ENCODE measurements around the gene RETSAT. TPM values are rescaled to one million over a fixed set of nuclear protein-coding genes. Genes with fewer than 3 reads are reported as not detected.

Gene RETSAT
- total and polyA plus RNA-seq, 2 of the 13 experiments (the other 11 are each of a cell fraction or from before 2014, with no cell fraction given): 46.7 to 61.0 TPM

DNA sequence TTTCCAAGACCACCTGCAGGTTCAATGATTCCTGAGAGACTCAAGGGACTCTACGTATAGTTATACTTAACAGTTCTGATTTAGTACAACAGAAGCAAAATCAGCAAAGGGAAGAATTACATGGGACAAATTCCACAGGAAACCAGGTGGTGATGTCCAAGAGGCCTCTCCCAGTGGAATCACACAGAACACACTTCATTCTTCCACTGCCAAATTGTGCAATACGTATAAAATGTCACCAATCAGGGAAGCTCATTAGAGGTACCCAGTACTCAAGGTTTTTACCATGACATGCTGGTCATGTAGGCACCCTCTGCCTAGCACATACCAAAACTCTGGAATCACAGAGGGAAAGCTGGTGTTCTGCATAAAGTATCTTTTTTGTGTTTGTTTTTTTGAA lies 33.4 kb upstream of the RETSAT start:
- no peaks in the 10 kb centered on the region for H3K79me2 ChIP-seq (ENCODE audit: insufficient read depth, low read length)
- no peak overlapping the region for H3K4me3 ChIP-seq (replicated peaks in 1 of 3; ENCODE audit: insufficient read depth in 1 of 3, low read depth in 2 of 3, low read length in 3 of 3)
- ChIA-PET POLR2A (interaction anchor here (2.8 kb wide), 1 partner anchor 151 kb away, joined by 10 read pairs; the partner anchor contains the start of gene MAT2A), CTCF (ENCODE audit: low intra/inter-chr PET ratio, low total read pairs) (no interaction called here)
- intact Hi-C loops (cut with micrococcal nuclease; ENCODE audit: unreplicated experiment): no loop called here
- H2AFZ ChIP-seq (ENCODE audit: low read length): no peak overlapping the region
- H3K9me3 ChIP-seq (ENCODE audit: low read length): no peaks in the 10 kb centered on the region
- H3K4me1 ChIP-seq (ENCODE audit: insufficient read depth, low read length): no peaks in the 10 kb centered on the region
- in situ Hi-C loops (cut with HindIII; ENCODE audit: extremely low pct_ligation_motif_present, low pct_unique_long_range_greater_than_20kb): no loop called here
- no peak for FAIRE-seq
- ATAC-seq: no peak
- WGBS (ENCODE audit: low lambda C conversion rate): 96% methylated on average over 2 of the region's 2 CpGs
- no peaks in the 10 kb centered on the region for H3K27me3 ChIP-seq (ENCODE audit: control insufficient read depth in 1 of 2, insufficient read depth in 2 of 2, low read length in 2 of 2)
- no peak overlapping the region for H3K4me2 ChIP-seq (ENCODE audit: low read depth, low read length)
- H3K36me3 ChIP-seq (replicated peaks in 1 of 2; ENCODE audit: control insufficient read depth in 1 of 2, insufficient read depth in 2 of 2, low read length in 2 of 2): peaks cover 2 to 9% of the 10 kb centered on the region in 2 experiments; a peak in 2 of 5 replicates
- no peaks in the 10 kb centered on the region for H4K20me1 ChIP-seq (ENCODE audit: insufficient read depth, low read length)
- H3K9ac ChIP-seq (ENCODE audit: insufficient read depth, low read depth, low read length): no peak overlapping the region
- DNase-seq (ENCODE audit: low spot score): no peak
- H3K27ac ChIP-seq (ENCODE audit: extremely low read length, insufficient read depth, low read length): no peak overlapping the region
- no TSS peak for BruUV-seq (replicated peaks)
- TF ChIP-seq CEBPB (IDR thresholded peaks at IDR 0.05; ENCODE audit: borderline replicate concordance, low read depth, low read length): peak; percentile 72
- TF ChIP-seq ZKSCAN1 (IDR thresholded peaks at IDR 0.05; ENCODE audit: low read length): no peak

GRCh38 chr2:85385746-85386145 lies 31.4 kb upstream of the RETSAT start:
- intact Hi-C loops (cut with micrococcal nuclease; ENCODE audit: unreplicated experiment): no loop called here
- POLR2A ChIA-PET: interaction anchor here (2.2 kb wide), 1 partner anchor 210 kb away, joined by 5 read pairs; the partner anchor contains the start of gene RNF181
- peaks cover 0 to 6% of the 10 kb centered on the region in 2 experiments; a peak in 3 of 5 replicates for H3K36me3 ChIP-seq (replicated peaks in 1 of 2; ENCODE audit: control insufficient read depth in 1 of 2, insufficient read depth in 2 of 2, low read length in 2 of 2)
- CTCF ChIA-PET (ENCODE audit: low intra/inter-chr PET ratio, low total read pairs): no interaction called here
- H3K9ac ChIP-seq (ENCODE audit: insufficient read depth, low read depth, low read length): no peak overlapping the region
- H2AFZ ChIP-seq (ENCODE audit: low read length): no peak overlapping the region
- ATAC-seq (no peak), DNase-seq (ENCODE audit: low spot score) (no peak), FAIRE-seq (no peak)
- no peak overlapping the region for H3K4me3 ChIP-seq (replicated peaks in 1 of 3; ENCODE audit: insufficient read depth in 1 of 3, low read depth in 2 of 3, low read length in 3 of 3)
- H3K4me2 ChIP-seq (ENCODE audit: low read depth, low read length): no peak overlapping the region
- WGBS (ENCODE audit: low lambda C conversion rate): 100% methylated on average over 2 of the region's 2 CpGs
- H4K20me1 ChIP-seq (ENCODE audit: insufficient read depth, low read length): no peaks in the 10 kb centered on the region
- no TSS peak for BruUV-seq (replicated peaks)
- in situ Hi-C loops (cut with HindIII; ENCODE audit: extremely low pct_ligation_motif_present, low pct_unique_long_range_greater_than_20kb): no loop called here
- no peaks in the 10 kb centered on the region for H3K27me3 ChIP-seq (ENCODE audit: control insufficient read depth in 1 of 2, insufficient read depth in 2 of 2, low read length in 2 of 2)
- H3K9me3 ChIP-seq (ENCODE audit: low read length): no peaks in the 10 kb centered on the region
- no peak overlapping the region for H3K27ac ChIP-seq (ENCODE audit: extremely low read length, insufficient read depth, low read length)
- H3K79me2 ChIP-seq (ENCODE audit: insufficient read depth, low read length): no peaks in the 10 kb centered on the region
- H3K4me1 ChIP-seq (ENCODE audit: insufficient read depth, low read length): no peaks in the 10 kb centered on the region
- TF ChIP-seq FOXC1 (CRISPR knock-in tag; IDR thresholded peaks at IDR 0.05; ENCODE audit: borderline replicate concordance) (no peak), ZNF678 (CRISPR knock-in tag; IDR thresholded peaks at IDR 0.05) (no peak), SMARCE1 (IDR thresholded peaks at IDR 0.05; ENCODE audit: borderline replicate concordance) (no peak), HNRNPL (IDR thresholded peaks at IDR 0.05; ENCODE audit: low read depth, low read length) (no peak), REL (CRISPR knock-in tag; conservative IDR thresholded peaks at IDR 0.05) (no peak), ZNF362 (CRISPR knock-in tag; IDR thresholded peaks at IDR 0.05; ENCODE audit: borderline replicate concordance) (no peak), NKX3-1 (CRISPR knock-in tag; IDR thresholded peaks at IDR 0.05) (no peak), ZNF503 (CRISPR knock-in tag; IDR thresholded peaks at IDR 0.05) (no peak), ZBTB1 (CRISPR knock-in tag; IDR thresholded peaks at IDR 0.05; ENCODE audit: borderline replicate concordance) (no peak), IKZF4 (CRISPR knock-in tag; IDR thresholded peaks at IDR 0.05; ENCODE audit: borderline replicate concordance, low read depth, not compliant biosample characterization) (no peak), DDIT3 (CRISPR knock-in tag; IDR thresholded peaks at IDR 0.05) (no peak), XRCC5 (optimal IDR thresholded peaks at IDR 0.05; ENCODE audit: low read length) (no peak), ZNF451 (CRISPR knock-in tag; IDR thresholded peaks at IDR 0.05) (no peak), PTBP1 (IDR thresholded peaks at IDR 0.05; ENCODE audit: low read depth, low read length, poor library complexity, severe bottlenecking) (no peak), BHLHE40 (IDR thresholded peaks at IDR 0.05; ENCODE audit: low read length) (no peak)

Measured in HepG2 (cell line).